ENCODE results near the gene TXN2.
"Not testable (repeated sequence)": the region's sequence is repeated elsewhere in the genome, so short reads cannot be mapped to it uniquely, and the experiment has no call there.

Gene TXN2

DNA sequence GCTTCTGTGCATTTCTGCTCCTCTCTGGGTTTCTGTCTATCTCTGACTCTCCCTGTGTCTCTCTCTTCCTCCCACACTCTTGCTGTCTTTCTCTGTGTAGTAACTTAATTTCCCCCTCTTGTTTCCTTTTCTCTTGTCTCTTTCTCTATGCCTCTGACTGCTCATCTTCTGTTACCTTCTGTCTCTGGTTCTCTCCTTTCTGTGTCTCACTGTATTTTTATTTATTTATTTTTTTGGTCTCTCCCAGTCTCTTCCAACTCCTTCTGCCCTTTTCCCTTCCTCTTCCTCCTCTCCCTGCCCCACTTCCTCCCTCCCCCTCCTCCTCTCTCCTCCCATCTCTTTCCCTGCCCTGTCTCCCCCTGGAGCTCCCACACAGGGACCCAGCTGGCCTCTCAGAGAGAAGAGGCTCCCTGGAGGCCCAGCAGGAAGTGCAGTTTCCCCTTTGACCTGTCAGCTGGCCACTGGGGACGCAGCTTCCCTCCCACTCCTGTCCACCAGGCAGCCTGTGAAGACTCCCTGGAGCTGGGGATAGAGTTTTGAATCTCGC is 55.4 kb downstream of the TXN2 start:
- no peak for DNase-seq

GRCh38 chr22:36424901-36425579 is 56.4 kb downstream of the TXN2 start:
- DNase-seq = no peak

DNA sequence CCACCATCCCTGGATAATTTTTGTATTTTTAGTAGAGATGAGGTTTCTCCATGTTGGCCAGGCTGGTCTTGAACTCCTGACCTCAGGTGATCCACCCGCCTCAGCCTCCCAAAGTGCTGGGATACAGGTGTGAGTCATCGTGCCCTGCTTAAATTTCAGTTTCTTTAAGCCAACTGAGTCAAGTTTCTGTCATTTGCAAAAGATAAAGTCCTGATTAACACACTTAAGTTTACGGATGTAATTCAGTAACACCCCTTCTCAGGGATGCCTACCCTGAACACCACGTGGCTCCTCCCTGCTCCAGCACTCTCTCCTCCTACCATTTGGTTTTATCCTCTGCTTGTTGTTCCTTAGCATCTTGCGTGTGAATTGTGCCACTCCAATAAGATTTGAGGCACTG is 57.0 kb downstream of the TXN2 start:
- not testable (repeated sequence) for DNase-seq

DNA sequence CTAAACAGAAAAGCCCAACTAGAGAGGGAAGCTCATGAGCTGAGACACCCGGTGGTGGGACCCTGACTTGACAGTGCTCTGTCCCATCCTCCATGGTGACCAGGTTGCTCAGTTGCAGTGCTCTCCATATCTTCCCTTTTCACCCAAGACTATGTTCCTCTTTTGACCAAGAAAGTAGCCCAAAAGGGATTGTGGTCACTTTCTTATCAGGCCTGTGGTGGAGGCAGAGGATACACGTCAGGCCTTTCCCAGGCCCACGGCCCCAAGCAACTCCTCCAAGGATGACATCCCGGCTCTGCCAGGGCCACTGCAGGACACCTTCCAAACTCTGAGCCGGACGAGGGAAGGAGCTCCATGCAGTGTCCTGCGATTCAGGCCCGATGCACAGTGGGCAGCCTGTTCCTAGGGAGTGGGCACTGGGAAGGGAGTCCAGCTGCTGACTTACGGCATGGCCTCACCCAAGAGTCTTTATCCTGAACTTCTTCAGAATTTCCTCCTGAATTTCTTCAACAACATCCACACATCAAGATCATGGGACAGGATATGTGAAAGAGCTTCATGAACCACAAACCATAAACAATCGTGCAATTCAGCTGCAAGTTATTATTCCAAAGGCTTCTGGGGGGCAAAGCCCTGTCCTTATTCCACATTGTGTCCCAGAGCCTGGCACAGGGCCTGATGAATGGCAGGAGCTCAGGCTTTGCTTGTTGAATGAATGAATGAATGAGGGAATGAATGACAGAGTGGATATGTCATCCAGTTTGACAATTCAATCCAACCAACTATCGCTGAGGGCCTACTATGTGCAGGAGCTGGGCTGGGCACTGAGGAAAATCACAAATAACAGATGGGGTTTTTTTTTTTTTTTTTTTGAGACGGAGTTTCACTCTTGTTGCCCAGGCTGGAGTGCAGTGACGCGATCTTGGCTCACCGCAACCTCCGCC is 57.7 kb downstream of the TXN2 start:
- DNase-seq = no peak

- no peak for DNase-seq
Observed at GRCh38 chr22:36422287-36423014, 59.0 kb downstream of the TXN2 start.

DNA sequence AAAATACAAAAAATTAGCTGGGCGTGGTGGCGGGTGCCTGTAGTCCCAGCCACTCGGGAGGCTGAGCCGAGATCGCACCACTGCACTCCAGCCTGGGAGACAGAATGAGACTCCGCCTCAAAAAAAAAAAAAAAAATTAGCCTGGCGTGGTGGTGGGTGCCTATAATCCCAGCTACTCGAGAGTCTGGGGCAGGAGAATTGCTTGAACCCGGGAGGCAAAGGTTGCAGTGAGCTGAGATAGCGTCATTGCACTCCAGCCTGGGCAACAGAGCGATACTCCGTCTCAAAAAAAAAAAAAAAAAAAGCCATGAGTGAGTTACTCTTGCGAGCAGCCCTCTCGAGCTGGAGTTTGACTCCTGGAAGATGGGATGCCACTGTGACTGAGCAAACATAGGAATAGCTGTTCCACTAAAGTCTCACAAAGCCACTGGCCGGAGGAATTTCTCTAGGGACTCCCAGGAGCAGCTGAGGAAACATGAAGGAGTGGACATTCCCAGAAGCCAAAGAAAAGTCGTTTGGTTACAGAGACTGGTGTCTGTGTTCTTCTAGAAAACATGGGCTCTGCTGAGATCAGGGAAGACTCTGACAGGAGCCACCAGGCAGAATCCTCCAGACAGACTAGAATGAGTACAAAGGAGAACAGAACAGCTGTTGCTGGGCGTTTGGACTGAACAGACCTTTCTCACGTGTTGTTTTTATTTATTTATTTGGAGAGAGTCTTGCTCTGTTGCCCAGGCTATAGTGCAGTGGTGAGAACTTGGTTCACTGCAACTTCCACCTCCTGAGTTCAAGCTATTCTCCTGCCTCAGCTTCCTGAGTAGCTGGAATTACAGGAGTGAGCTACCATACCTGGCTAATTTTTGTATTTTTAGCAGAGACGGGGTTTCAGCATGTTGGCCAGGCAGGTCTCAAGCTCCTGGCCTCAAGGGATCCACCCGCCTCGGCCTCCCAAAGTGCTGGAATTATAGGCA is 61.2 kb downstream of the TXN2 start:
- no peak for DNase-seq

DNA sequence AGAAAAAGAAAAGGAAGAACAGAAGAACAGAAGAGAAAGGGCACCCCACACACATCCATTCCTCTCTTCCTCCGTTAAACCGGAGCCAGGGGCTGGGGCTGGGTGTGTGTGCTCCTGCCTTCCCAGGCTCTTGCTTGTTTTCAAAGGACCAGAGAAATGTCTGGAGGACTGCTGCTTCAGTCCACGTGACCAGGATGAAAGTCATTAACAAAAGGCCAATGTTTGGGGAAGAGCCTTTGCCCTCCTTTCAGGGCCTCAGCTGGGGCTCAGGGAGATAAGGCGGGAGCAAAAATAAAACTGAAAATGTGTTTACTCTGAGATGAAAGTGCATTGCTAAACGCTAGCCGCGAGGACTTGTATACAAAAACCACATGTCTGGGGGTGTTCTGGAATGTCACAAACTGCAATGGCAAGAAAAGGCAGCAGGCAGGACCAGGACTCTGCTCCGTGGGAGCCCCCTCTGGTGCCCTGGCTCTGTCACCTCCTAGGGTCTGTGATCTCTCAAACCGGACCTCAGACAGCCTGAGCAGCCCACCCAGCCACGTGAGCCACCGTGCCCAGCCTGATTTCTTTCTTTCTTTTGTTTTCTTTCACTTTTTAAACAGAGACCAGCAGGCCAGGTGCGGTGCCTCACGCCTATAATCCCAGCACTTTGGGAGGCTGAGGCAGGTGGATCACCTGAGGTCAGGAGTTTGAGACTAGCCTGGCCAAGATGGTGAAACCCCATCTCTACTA is 62.1 kb downstream of the TXN2 start:
- DNase-seq = no peak

DNA sequence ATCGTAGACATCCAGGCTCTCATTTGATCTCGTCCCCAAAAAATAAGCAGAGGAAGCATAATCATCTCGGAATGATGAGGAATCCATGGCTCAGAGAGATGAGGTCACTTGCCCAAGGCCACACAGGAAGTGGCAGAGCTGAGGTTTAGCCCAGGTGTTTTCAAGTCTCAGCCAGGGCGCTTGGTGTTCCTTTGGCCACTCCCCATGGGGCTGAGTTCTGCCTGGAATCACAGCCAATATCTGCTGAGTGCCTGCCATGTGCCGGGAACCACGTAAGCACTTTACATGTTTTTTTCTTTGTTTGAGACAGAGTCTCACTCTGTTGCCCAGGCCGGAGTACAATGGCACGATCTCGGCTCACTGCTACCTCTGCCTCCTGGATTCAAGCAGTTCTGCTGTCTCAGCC is 64.2 kb downstream of the TXN2 start:
- no peak for DNase-seq
